HG02852 (cell line): ENCODE data around the gene CARD10.

Experiments used
- ATAC-seq: cut with Tn5 transposase; IDR thresholded peaks from one replicate; pipeline ENCODE4 v1.9.1; 2021; ENCODE audit warnings: mild to moderate bottlenecking, moderate library complexity; ENCODE audit not compliant: unreplicated experiment

Gene CARD10

GRCh38 chr22:37488337-37489135 lies 30.7 kb downstream of the CARD10 start:
- ATAC-seq, result no peak

DNA sequence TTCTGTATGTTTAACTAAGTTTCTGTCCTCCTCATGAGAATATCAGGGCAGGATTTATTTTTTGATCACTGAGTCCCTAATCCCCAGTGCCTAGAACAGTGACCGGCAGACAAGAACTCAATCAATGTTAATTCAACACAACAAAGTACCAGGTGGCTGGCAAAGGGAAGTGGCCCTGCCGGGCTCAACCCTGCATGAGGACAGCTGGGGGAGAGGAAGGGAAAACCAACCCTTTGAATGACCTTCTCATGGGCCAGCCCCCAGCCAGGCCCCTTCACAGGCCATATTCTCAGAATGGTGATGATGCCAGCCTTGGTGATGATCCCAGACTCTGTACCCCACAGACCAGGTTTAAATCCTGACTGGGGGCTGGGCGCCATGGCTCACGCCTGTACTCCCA lies 31.6 kb downstream of the CARD10 start:
- no peak for ATAC-seq

DNA sequence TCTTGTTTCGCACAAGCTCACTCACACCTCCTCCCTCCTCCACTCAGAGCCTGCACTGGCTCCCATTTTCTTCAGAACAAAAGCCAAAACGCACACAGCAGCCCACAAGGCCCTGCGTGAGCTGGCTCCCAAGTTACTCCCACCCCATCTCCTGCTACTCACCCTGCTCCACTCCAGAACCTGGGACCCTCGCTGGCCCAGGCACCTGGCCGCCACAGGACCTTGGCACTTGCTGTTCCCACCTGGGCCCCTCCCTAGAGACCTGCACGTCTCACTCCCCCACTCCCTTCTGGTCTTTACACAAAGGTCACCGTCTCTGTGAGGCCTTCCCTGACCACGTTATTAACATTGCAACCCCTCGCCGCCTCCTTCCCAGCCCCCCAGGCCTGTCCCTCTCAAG lies 32.1 kb downstream of the CARD10 start:
- ATAC-seq, result no peak

- peak; percentile 59 for ATAC-seq
These were observed 32.9 kb downstream of the CARD10 start, which contains the start of gene MFNG for GRCh38 chr22:37486224-37486845. Gene MFNG (minus strand): TSS chr22:37486384. CDS start chr22:37486177, 207 bp downstream.

DNA sequence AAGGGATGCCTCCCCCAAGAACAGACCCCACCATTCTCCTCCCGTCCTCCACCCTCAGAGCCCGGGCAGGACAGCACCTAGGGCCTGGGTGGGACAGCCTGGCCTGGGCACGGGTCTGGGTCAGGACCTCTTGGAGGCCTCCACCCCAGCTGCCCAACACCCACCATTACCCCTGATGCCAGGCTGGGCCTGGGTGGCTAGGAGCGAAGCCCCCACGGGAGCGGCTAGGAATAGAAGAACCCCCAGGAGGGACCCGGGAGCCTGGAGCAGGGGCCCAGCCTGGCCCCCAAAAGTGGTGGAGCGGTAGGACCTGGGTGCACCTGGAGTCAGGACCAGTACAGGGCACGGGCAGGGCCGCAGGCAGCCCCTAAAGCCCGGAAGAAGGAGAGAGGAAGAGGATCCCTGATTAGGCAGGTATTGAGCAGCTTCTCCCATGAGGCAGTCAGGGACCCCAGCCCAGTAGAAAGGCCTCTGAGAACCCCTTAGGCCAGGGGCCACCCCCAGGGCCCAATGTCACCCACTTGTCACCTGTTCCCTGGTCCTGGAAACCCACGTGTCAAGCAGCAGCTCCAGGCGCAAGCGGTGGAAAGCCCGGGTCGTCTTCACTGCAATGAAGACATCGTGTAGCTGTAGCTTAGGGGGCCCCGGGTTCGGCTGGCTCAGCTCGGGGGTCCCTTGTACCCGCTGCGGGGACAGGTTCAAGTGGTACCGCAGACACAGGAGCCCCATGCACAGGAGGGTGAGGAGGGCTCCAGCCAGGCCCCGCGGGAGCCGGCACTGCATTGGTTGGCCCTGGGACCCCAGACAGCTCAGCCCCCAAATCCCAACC lies 33.6 kb downstream of the CARD10 start:
- peak; percentile 8 for ATAC-seq

- ATAC-seq, result peak; percentile 37
These were observed 34.5 kb downstream of the CARD10 start for GRCh38 chr22:37484480-37485394.

GRCh38 chr22:37483050-37483449 lies 36.2 kb downstream of the CARD10 start:
- ATAC-seq, result no peak

- ATAC-seq, result no peak
These were observed 37.0 kb downstream of the CARD10 start for GRCh38 chr22:37482244-37482643.

GRCh38 chr22:37481347-37481907 lies 37.8 kb downstream of the CARD10 start:
- no peak for ATAC-seq

GRCh38 chr22:37480387-37481346 lies 38.5 kb downstream of the CARD10 start:
- ATAC-seq, result no peak

DNA sequence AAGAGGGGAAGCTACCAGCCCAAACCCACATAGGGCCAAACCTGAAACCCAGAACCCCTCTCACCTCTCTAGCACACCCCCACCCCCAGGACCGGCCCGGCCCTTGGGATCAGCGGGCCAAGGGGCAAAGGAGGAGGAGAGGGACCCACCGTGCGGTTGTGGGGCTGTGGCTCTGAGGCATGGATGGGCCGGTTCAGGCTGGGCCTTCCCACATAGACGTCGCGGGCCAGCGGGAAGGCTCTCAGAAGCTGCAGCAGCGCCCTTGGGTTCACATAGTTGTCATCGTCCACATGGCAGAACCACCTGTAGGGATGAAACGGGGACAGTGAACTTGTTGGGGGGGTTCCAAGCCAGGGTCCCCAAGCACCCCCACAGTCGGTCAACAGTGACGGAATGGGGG lies 40.0 kb downstream of the CARD10 start:
- ATAC-seq, result no peak

DNA sequence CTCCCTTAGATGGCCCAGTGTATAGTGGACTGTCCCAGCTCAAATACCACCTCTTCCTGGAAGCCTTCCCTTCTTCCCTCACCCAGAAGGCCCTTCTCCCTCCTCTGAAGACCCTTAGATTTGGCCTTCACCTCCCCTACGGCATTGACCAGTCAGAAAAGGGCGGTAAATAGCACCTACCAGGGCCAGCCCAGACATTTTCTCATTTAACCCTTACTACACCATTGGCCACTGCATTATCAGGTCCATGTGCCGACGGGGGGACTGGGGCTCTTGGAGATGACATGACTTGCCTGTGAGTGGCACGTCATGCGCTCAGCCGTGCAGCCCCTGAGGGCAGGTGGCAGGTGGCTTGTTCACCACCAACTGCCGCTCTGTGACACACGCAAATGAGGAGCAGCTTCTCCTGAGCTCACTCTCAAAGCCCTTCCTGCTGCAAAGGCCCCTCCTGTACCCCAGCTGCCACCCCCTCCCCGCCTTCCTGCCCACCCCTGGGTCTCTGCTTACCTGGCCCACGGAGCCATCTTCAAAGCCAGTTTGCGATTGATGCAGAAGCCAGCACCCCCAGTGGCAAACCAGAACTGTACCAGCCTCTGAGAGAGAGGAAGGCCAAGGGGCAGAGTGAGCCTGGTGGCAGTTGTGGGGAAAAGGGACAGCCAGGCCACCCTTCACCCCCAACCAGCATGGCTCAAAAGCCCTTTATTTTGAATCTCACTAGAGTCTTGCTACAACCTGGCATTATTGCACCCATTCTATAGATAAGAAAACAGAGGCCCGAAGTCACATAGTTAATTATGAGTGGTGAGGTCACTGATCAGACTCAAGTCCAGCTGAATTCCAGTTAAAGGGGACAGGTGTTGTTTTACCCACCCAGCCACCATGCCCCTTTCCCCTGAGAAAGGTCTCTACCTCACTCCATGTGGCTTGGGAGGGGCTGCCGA lies 42.6 kb downstream of the CARD10 start:
- ATAC-seq, result no peak

DNA sequence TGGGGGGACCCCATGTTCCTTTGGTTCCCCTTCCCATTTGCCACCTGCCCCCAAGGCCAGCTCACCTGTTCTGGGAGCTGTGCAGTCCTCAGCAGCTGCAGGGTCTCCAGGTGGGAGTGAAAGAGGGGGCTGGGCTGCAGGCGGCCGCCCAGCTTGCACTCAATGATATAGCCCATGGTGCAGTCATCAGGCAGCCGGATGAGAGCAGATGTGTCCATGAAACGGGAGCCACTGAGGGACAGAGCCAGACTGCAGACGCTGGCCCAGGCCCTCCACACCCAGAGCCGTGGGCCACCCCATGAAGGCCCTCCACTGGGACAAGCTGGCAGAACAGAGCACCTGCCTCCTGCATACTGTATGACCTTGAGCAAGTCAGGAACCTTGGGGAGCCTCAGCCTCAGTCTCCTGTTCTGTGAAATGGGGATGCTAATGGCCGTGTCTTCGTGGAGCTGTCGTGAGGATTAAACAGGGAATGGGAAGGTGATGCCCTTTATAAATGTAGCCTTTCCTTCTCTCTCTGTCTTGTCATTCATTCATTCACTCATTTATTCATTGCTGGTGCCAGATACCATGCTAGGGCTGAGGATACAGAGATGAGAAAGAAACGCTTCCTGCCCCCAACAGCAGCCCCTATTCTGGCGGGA lies 44.6 kb downstream of the CARD10 start:
- ATAC-seq, result no peak

- ATAC-seq, result no peak
These were observed 45.7 kb downstream of the CARD10 start for GRCh38 chr22:37473437-37473946.

GRCh38 chr22:37472418-37473006 lies 46.7 kb downstream of the CARD10 start:
- ATAC-seq, result no peak

DNA sequence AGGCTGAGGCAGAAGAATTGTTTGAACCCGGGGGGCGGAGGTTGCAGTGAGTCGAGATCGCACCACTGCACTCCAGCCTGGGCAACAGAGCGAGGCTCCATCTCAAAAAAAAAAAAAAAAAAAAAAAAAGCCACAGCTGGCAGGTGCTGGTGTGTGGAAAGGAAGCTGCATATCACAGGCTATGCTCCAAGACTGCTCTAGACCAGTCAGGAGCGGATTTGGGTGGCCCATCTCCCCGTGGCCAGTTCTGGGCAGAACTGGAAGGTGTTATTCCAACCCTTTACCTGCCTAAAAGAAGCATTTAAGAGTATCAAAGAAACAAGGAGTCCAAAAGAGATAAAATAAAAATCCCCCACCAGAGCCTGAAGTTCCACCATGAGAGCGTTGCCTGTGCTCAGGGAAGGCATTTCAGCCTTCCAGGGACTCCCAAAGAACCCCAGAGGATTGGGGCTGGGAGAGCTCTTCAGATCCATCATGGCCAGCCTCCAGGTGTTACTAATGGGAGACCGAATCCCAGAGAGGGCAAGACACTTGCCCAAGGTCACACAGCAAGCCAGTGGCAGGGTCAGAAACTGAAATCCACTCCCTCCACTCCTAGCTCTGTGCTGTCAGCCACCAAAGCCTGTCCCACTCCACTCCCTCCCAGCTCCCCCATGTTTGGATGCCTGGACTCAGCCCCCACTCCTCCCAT lies 47.3 kb downstream of the CARD10 start:
- no peak for ATAC-seq
